Measurements from ENCODE around the gene MOGAT2.
"Not testable (repeated sequence)": the region's sequence is repeated elsewhere in the genome, so short reads cannot be mapped to it uniquely, and the experiment has no call there.

The MOGAT2 gene

GRCh38 chr11:75679566-75679965 lies 38.1 kb upstream of the MOGAT2 start:
- TF ChIP-seq CTCF (conservative IDR thresholded peaks at IDR 0.05; ENCODE audit: low read length): no peak
- no peak overlapping the region for H3K4me3 ChIP-seq (ENCODE audit: low read length)
- DNase-seq (ENCODE audit: low read depth): no peak

GRCh38 chr11:75683856-75684255 lies 33.8 kb upstream of the MOGAT2 start:
- DNase-seq (ENCODE audit: low read depth); H3K4me3 ChIP-seq (ENCODE audit: low read length): not testable (repeated sequence)

- no peak overlapping the region for H3K4me3 ChIP-seq (ENCODE audit: low read length)
- TF ChIP-seq CTCF (conservative IDR thresholded peaks at IDR 0.05; ENCODE audit: low read length): no peak
- no peak for DNase-seq (ENCODE audit: low read depth)
Observed at GRCh38 chr11:75689863-75690609, 27.6 kb upstream of the MOGAT2 start.

GRCh38 chr11:75691804-75692203 lies 25.8 kb upstream of the MOGAT2 start:
- H3K4me3 ChIP-seq (ENCODE audit: low read length): no peak overlapping the region
- DNase-seq (ENCODE audit: low read depth): no peak
- no peak for TF ChIP-seq CTCF (conservative IDR thresholded peaks at IDR 0.05; ENCODE audit: low read length)

GRCh38 chr11:75697906-75698581 lies 19.6 kb upstream of the MOGAT2 start:
- no peak for DNase-seq (ENCODE audit: low read depth)
- TF ChIP-seq CTCF (conservative IDR thresholded peaks at IDR 0.05; ENCODE audit: low read length): no peak
- H3K4me3 ChIP-seq (ENCODE audit: low read length): no peak overlapping the region

GRCh38 chr11:75700940-75701339 lies 16.7 kb upstream of the MOGAT2 start:
- no peak for DNase-seq (ENCODE audit: low read depth)
- H3K4me3 ChIP-seq (ENCODE audit: low read length): no peak overlapping the region
- TF ChIP-seq CTCF (conservative IDR thresholded peaks at IDR 0.05; ENCODE audit: low read length): no peak

- H3K4me3 ChIP-seq (ENCODE audit: low read length): no peak overlapping the region
- no peak for DNase-seq (ENCODE audit: low read depth)
- TF ChIP-seq CTCF (conservative IDR thresholded peaks at IDR 0.05; ENCODE audit: low read length): no peak
Observed at GRCh38 chr11:75703695-75704237, 13.9 kb upstream of the MOGAT2 start.

All from AG10803 (cell line).